Ishikawa (cell line): ENCODE results near the gene ZNF525.

Source experiments
- CEBPB ChIP-seq: IDR thresholded peaks from 2 replicates; pipeline ENCODE4 v1.6.1; 2012
- CREB1 ChIP-seq: IDR thresholded peaks from 2 replicates; pipeline ENCODE4 v1.6.1; 2012; ENCODE audit warnings: low read depth
- EGR1 ChIP-seq: IDR thresholded peaks from 2 replicates; pipeline ENCODE4 v1.6.1; 2012
- EP300 ChIP-seq: IDR thresholded peaks from 2 replicates; pipeline ENCODE4 v1.6.1; 2012; ENCODE audit warnings: borderline replicate concordance
- FOXM1 ChIP-seq: IDR thresholded peaks from 2 replicates; pipeline ENCODE4 v1.6.1; 2012; ENCODE audit warnings: low read depth, borderline replicate concordance
- MAX ChIP-seq: IDR thresholded peaks from 2 replicates; pipeline ENCODE4 v1.6.1; 2012
- NFIC ChIP-seq: IDR thresholded peaks from 2 replicates; pipeline ENCODE4 v1.6.1; 2012
- RAD21 ChIP-seq: IDR thresholded peaks from 2 replicates; pipeline ENCODE4 v1.6.1; 2012; ENCODE audit warnings: low read depth
- REST ChIP-seq: IDR thresholded peaks from 2 replicates; pipeline ENCODE4 v1.6.1; 2012; ENCODE audit warnings: low read depth, mild to moderate bottlenecking
- TAF1 ChIP-seq: IDR thresholded peaks from 2 replicates; pipeline ENCODE4 v1.6.1; 2012; ENCODE audit warnings: low read depth, mild to moderate bottlenecking
- TCF12 ChIP-seq: IDR thresholded peaks from 2 replicates; pipeline ENCODE4 v1.6.1; 2012; ENCODE audit warnings: low read depth
- TEAD4 ChIP-seq: IDR thresholded peaks from 2 replicates; pipeline ENCODE4 v1.6.1; 2012
- YY1 ChIP-seq: IDR thresholded peaks from 2 replicates; pipeline ENCODE4 v1.6.1; 2012; ENCODE audit warnings: low read depth
- ZBTB7A ChIP-seq: IDR thresholded peaks from 2 replicates; pipeline ENCODE4 v1.6.1; 2012; ENCODE audit warnings: low read depth

ZNF525 gene

GRCh38 chr19:53365134-53365898 lies at the start of gene ZNF525:
ZNF525 (plus strand) TSS chr19:53365705; CDS start chr19:53372282, 6,577 bp downstream.
- TF ChIP-seq TAF1 = peak; percentile 14; the same call in 1 of the 2 replicates
- TF ChIP-seq RAD21 = no peak
- TF ChIP-seq MAX = peak; percentile 73

- TF ChIP-seq TCF12 = no peak
- TF ChIP-seq CREB1 = no peak
- no peak for TF ChIP-seq TAF1
- no peak for TF ChIP-seq NFIC
- no peak for TF ChIP-seq ZBTB7A
- no peak for TF ChIP-seq TEAD4
Observed at GRCh38 chr19:53328967-53329366, 36.5 kb upstream of the ZNF525 start.

- TF ChIP-seq YY1 (no peak), ZBTB7A (no peak), FOXM1 (no peak), MAX (no peak), NFIC (no peak)
Observed at GRCh38 chr19:53332484-53332883, 33.0 kb upstream of the ZNF525 start.

GRCh38 chr19:53333066-53333462 lies 32.4 kb upstream of the ZNF525 start:
- no peak for TF ChIP-seq FOXM1
- TF ChIP-seq RAD21 = no peak
- TF ChIP-seq EP300 = no peak
- no peak for TF ChIP-seq EGR1
- no peak for TF ChIP-seq NFIC
- no peak for TF ChIP-seq TEAD4
- no peak for TF ChIP-seq TAF1

GRCh38 chr19:53333463-53334449 lies 31.7 kb upstream of the ZNF525 start, which contains the start of gene ZNF845:
ZNF845 (plus strand) TSS chr19:53333749; CDS start chr19:53341308, 7,559 bp downstream.
- peak; percentile 63 for TF ChIP-seq TAF1
- no peak for TF ChIP-seq REST
- 0 out of 2 replicates have a peak, but pooled peaks have one; percentile 29 for TF ChIP-seq MAX

GRCh38 chr19:53355739-53356138 lies 9.8 kb upstream of the ZNF525 start:
- TF ChIP-seq YY1 (no peak), RAD21 (no peak), NFIC (no peak), EP300 (no peak), MAX (no peak), REST (no peak), FOXM1 (no peak), ZBTB7A (no peak), CEBPB (no peak)
